IMR-90 (cell line): Measurements from ENCODE around the gene CACNG5. TPM values are rescaled to one million over a fixed set of nuclear protein-coding genes. Genes with fewer than 3 reads are reported as not detected.

Source experiments
- ATAC-seq: fragments of 200-7000 bp; cut with Tn5 transposase; 2 replicates; pipeline ENCODE4 v1.9.1; 2020; ENCODE audit warnings: low read depth, mild to moderate bottlenecking, moderate library complexity
- BruUV-seq: library from RNA; stranded (reverse); fragments of 400-500 nt; replicated peaks from 2 replicates; lab custom pipeline; 2021; lab: Mats Ljungman, UMichigan
- CTCF ChIA-PET: fragments of 300-600 bp; formaldehyde crosslinking; extraction: SDS; loops from one replicate; lab custom pipeline; 2021; ENCODE audit warnings: antibody characterized with exemption; lab: Yijun Ruan, JAX
- POLR2A ChIA-PET: fragments of 300-600 bp; sonication (Branson Sonifier 250); formaldehyde crosslinking; loops from one replicate; lab custom pipeline; 2022; ENCODE audit warnings: antibody characterized with exemption; ENCODE audit not compliant: unreplicated experiment; lab: Charles Lee
- DNase-seq: peaks from one replicate; pipeline ENCODE4 v3.0.0; 2013
- H2AFZ ChIP-seq: replicated peaks from 2 replicates; pipeline ENCODE3; 2013; ENCODE audit warnings: low read length, mild to moderate bottlenecking; ENCODE audit not compliant: poor library complexity
- H2AK5ac ChIP-seq: 2 replicates; pipeline ENCODE4 v1.6.1; 2013; ENCODE audit warnings: low read depth, low read length, inconsistent platforms
- H2AK9ac ChIP-seq: replicated peaks from 2 replicates; pipeline ENCODE3; 2013; ENCODE audit warnings: mild to moderate bottlenecking, low read depth, low read length, moderate library complexity; ENCODE audit not compliant: poor library complexity
- H2BK120ac ChIP-seq: 2 replicates; pipeline ENCODE4 v1.6.1; 2013; ENCODE audit warnings: low read depth, low read length, inconsistent platforms
- H2BK15ac ChIP-seq: 3 replicates; pipeline ENCODE4 v1.6.1; 2013; ENCODE audit warnings: low read depth, low read length, inconsistent platforms
- H2BK20ac ChIP-seq: 2 replicates; pipeline ENCODE4 v1.6.1; 2013; ENCODE audit warnings: low read depth, mild to moderate bottlenecking, inconsistent platforms, low read length, moderate library complexity
- H2BK5ac ChIP-seq: 2 replicates; pipeline ENCODE4 v1.6.1; 2013; ENCODE audit warnings: mild to moderate bottlenecking, low read depth, low read length, inconsistent platforms; ENCODE audit not compliant: poor library complexity, severe bottlenecking
- H3K14ac ChIP-seq: replicated peaks from 2 replicates; pipeline ENCODE4 v1.6.1; 2013; ENCODE audit warnings: low read depth, low read length, inconsistent platforms
- H3K18ac ChIP-seq: 2 replicates; pipeline ENCODE4 v1.6.1; 2013; ENCODE audit warnings: low read depth, low read length, control low read depth
- H3K23ac ChIP-seq: 2 replicates; pipeline ENCODE4 v1.6.1; 2013; ENCODE audit warnings: low read depth, low read length, inconsistent platforms
- H3K27ac ChIP-seq: 2 replicates; pipeline ENCODE4 v1.5.1; 2013; ENCODE audit warnings: mild to moderate bottlenecking, control low read depth, low read length; ENCODE audit not compliant: insufficient read depth
- H3K27me3 ChIP-seq: 2 replicates; pipeline ENCODE4 v1.6.1; 2013; ENCODE audit warnings: low read length; ENCODE audit not compliant: control insufficient read depth, insufficient read depth
- H3K36me3 ChIP-seq: 2 replicates; pipeline ENCODE4 v1.6.1; 2013; ENCODE audit warnings: low read length, mixed read lengths; ENCODE audit not compliant: control insufficient read depth, insufficient read depth
- H3K4ac ChIP-seq: 2 replicates; pipeline ENCODE4 v1.6.1; 2013; ENCODE audit warnings: low read depth, low read length, inconsistent platforms
- H3K4me1 ChIP-seq: 2 replicates; pipeline ENCODE4 v1.6.1; 2013; ENCODE audit warnings: low read length, mixed read lengths; ENCODE audit not compliant: control insufficient read depth, insufficient read depth
- H3K4me2 ChIP-seq: 2 replicates; pipeline ENCODE4 v1.6.1; 2013; ENCODE audit warnings: low read depth, mild to moderate bottlenecking, control low read depth, low read length, moderate library complexity
- H3K4me3 ChIP-seq: 2 replicates; pipeline ENCODE4 v1.5.1; 2013; ENCODE audit warnings: low read depth, mild to moderate bottlenecking, control low read depth, low read length, moderate library complexity; ENCODE audit not compliant: insufficient read depth
- H3K56ac ChIP-seq: 2 replicates; pipeline ENCODE4 v1.6.1; 2013; ENCODE audit warnings: low read length, inconsistent platforms; ENCODE audit not compliant: insufficient read depth; ENCODE audit errors: extremely low read depth
- H3K79me1 ChIP-seq, 2 experiments: 2 replicates each; pipeline ENCODE4 v1.6.1; 2013; ENCODE audit warnings: low read length in 2 of 2, inconsistent platforms in 1 of 2, low read depth in 1 of 2
- H3K9ac ChIP-seq: 2 replicates; pipeline ENCODE4 v1.6.1; 2013; ENCODE audit warnings: low read depth, low read length, control low read depth
- H3K9me1 ChIP-seq: 2 replicates; pipeline ENCODE4 v1.6.1; 2013; ENCODE audit warnings: low read length, inconsistent platforms; ENCODE audit not compliant: insufficient read depth
- H3K9me3 ChIP-seq: 2 replicates; pipeline ENCODE4 v1.6.1; 2013; ENCODE audit warnings: low read length; ENCODE audit not compliant: control insufficient read depth, insufficient read depth
- H4K20me1 ChIP-seq: 2 replicates; pipeline ENCODE4 v1.6.1; 2013; ENCODE audit warnings: low read length, inconsistent platforms; ENCODE audit not compliant: insufficient read depth
- H4K5ac ChIP-seq: 2 replicates; pipeline ENCODE4 v1.6.1; 2013; ENCODE audit warnings: mild to moderate bottlenecking, low read depth, low read length, control low read depth
- H4K8ac ChIP-seq, 2 experiments: 2 replicates each; pipeline ENCODE4 v1.6.1; 2013; ENCODE audit warnings: low read depth in 2 of 2, low read length in 2 of 2, control low read depth in 1 of 2, inconsistent platforms in 1 of 2
- H4K91ac ChIP-seq: 2 replicates; pipeline ENCODE4 v1.6.1; 2013; ENCODE audit warnings: low read depth, low read length, inconsistent platforms; ENCODE audit not compliant: insufficient read depth
- CHD1 ChIP-seq: IDR thresholded peaks from 2 replicates; pipeline ENCODE4 v1.6.1; 2012; ENCODE audit warnings: low read depth, low read length, improper control_type of control experiment
- CTCF ChIP-seq: conservative IDR thresholded peaks from 2 replicates; pipeline ENCODE4 v1.5.1; 2012; ENCODE audit warnings: mild to moderate bottlenecking, low read depth, low read length, improper control_type of control experiment
- ELK1 ChIP-seq: fragments of 150-350 bp; IDR thresholded peaks from 2 replicates; pipeline ENCODE4 v1.6.1; 2016; ENCODE audit warnings: low read depth, mild to moderate bottlenecking, low read length, moderate library complexity, borderline replicate concordance
- WGBS, 2 experiments: methylation state at CpG; one replicate each; pipeline versions ENCODE4 v1.1.5 to v1.1.7; 2013; ENCODE audit warnings: missing lambda C conversion rate in 2 of 2; ENCODE audit not compliant: insufficient read length in 1 of 2; ENCODE audit errors: extremely low coverage in 2 of 2; 5-methylcytosine and 5-hydroxymethylcytosine counted together
- dilution Hi-C: fragments of 300-500 bp; cut with HindIII; formaldehyde crosslinking; loops from one replicate; pipeline ENCODE4 v1.14.3; 2018; ENCODE audit warnings: low sequenced_read_pairs; ENCODE audit not compliant: unreplicated experiment
- in situ Hi-C: fragments of 300-500 bp; cut with MboI; formaldehyde crosslinking; loops from 3 replicates; pipeline ENCODE4 v1.14.3; 2019; ENCODE audit warnings: low sequenced_read_pairs, inconsistent platforms, mixed read lengths
- intact Hi-C: fragments of 100-400 bp; cut with micrococcal nuclease; formaldehyde crosslinking; loops from 2 replicates; pipeline ENCODE4 v1.10.0; 2022
- polyA plus RNA-seq, 3 experiments: library from polyadenylated mRNA; depleted of rRNA; stranded (reverse); fragments of >200 nt; gene quantifications; 2 replicates each; pipeline ENCODE4 v1.2.3, GENCODE V29; 2012; ENCODE audit warnings: low replicate concordance in 1 of 3
- total RNA-seq: library from RNA; depleted of rRNA; stranded (reverse); fragments of >200 nt; gene quantifications from 2 replicates; pipeline ENCODE4 v1.2.3, GENCODE V29; 2012

CACNG5 gene
- total and polyA plus RNA-seq, 2 of the 4 experiments (the other 2 are of a cell fraction) = not detected

DNA sequence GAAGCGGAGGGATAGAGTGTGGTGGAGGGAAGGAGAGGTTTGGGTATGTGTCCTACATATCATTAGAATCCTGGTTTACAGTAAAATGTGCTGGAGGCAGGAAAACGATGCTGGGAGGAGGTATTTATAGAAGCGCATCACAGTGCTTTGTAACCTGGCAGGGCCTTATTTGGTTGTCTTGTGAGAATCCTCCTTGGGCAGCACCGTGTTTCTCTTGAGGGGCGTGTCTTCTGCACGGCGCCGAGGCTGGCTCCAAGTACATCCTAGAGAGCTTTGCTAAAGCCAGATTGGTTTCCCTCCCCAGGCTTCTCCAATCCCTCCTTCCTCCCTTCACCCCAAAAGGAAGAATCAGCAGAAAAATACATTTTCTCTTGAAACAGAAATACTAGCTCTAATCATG lies 24.4 kb downstream of the CACNG5 start:
- POLR2A ChIA-PET = no interaction called here
- Histone ChIP-seq H4K5ac (no peak overlapping the region), H3K27ac (no peak overlapping the region), H3K9me3 (no peaks in the 10 kb centered on the region), H3K9me1 (no peaks in the 10 kb centered on the region), H3K23ac (no peak overlapping the region), H3K4me1 (no peaks in the 10 kb centered on the region), H2BK15ac (no peak overlapping the region), H2AFZ (no peak overlapping the region), H3K9ac (no peak overlapping the region), H3K18ac (no peak overlapping the region), H3K4me2 (no peak overlapping the region), H2BK20ac (no peak overlapping the region), H2AK5ac (no peak overlapping the region), H3K4me3 (no peak overlapping the region), H2BK120ac (no peak overlapping the region), H2BK5ac (no peak overlapping the region), H3K36me3 (no peaks in the 10 kb centered on the region), H3K79me1 (no peaks in the 10 kb centered on the region), H4K8ac (no peak overlapping the region), H3K56ac (no peak overlapping the region), H3K14ac (no peak overlapping the region), H3K27me3 (peaks cover 17% of the 10 kb centered on the region), H4K91ac (no peak overlapping the region), H4K20me1 (no peaks in the 10 kb centered on the region), H3K4ac (no peak overlapping the region), H2AK9ac (no peak overlapping the region)
- in situ Hi-C loops = no loop called here
- CTCF ChIA-PET = no interaction called here
- TF ChIP-seq CTCF = no peak
- no peak for TF ChIP-seq CHD1
- TF ChIP-seq ELK1 = no peak
- 47% methylated on average over 2 of the region's 8 CpGs; no CpG with 5 or more reads in 1 of the 2 experiments for WGBS, 2 experiments
- ATAC-seq (no peak), DNase-seq (no peak)
- dilution Hi-C loops = no loop called here
- intact Hi-C loops = no loop called here
- no TSS peak for BruUV-seq
